EH (cell line): ENCODE data around the gene SUPT3H.
"Not testable (repeated sequence)": the region's sequence is repeated elsewhere in the genome, so short reads cannot be mapped to it uniquely, and the experiment has no call there.

Source experiments
- DNase-seq: peaks from one replicate; pipeline ENCODE4 v3.0.0-alpha.2; 2015; ENCODE audit warnings: low read depth

Gene SUPT3H

DNA sequence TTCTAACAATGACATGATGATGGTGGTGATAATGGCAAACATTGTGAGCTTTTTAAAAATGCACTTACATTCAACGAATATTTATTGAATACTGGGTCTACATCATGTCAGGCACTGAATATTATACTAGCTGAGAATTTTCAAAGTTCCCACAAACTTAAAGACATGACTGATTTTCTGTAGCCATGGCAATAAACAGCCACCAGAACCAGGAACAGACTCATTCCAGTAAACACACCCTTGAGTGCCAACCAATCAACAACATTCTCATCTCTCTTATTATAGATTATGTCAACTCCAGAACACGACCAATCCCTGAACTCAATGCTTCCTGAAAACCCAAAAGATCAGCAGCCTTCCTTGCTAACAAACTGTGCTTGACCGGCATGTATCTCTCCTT lies 262.0 kb downstream of the SUPT3H start:
- peak; percentile 37 for DNase-seq

DNA sequence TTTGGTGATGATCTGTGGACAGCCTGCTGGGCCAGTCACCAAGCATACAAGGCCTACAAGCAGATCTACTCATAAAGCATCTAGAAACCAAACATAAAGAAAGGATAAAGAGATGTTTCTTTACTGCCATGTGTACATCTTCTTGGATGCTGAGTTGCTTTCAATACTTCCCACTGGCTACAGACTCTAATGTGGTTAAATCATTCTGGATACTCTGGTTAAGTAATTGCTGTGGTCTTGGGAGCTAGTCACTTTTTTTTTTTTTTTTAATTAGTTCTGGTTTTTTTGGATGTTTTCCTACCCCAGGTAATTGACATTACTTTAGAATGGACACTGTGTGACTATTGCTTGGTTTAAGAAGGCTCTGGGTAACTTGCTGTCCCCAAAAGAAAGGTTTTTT lies 265.0 kb downstream of the SUPT3H start:
- no peak for DNase-seq

DNA sequence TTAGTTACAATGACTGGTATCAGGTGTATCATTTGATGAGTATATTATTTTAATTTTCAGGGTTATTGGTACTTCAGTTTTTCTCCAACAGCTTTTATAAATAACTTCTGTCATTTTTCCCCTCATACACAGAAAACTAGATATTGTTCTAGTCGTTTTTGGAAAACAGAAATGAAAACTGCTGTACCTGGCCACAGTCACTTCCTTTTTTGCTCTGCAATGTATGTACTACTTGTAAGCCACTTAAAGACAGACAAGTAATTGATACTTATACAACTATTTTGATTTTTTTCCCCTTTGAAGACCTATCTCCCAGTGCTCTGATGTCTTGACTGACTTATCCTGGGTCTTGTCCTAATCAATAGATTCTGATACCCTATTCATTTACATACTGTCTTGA lies 268.2 kb downstream of the SUPT3H start:
- no peak for DNase-seq

DNA sequence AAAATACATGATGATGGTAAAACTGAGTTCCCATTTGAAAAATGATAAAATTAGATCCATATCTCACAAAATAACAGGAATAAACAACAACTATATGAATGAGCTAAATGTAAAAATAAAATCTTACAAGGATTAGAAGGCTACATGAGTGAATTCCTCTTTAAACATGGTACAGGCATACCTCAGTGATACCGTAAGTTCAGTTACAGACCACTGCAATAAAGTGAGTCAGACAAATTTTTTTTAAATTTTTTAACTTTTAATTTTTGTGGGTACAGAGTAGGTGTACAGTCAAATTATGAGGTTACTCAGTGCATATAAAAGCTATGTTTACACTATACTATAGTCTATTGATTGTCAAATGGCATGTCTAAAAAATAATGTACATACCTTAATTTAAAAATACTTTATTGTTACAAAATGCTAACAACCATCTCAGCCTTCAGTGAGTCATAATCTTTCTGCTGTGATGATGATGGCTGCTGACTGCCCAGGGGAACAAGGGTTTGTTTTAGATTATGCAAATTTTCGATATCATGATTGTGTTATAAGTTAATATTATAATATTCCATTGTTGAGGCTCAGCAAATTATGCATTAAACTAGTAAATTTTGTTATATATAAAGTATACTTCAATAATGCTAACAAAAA lies 272.4 kb downstream of the SUPT3H start:
- DNase-seq: peak; percentile 33

DNA sequence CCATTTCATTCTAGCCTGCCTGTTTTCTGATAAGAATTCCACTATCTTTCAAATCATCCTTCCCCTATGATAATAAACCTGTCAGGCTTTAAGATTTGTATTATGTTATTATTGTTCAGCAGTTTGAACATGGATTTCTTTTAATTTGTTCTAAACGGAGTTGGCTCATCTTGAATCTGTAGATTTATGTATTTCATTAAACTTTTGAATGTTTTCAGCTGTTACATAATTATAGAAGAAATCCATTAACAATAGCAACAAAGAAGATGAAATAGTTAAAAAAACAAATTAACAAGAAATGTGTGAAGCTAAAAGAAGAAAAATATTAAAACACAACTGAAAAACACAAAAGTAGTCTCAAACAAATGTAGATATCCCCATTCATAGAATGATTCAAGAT lies 273.3 kb downstream of the SUPT3H start:
- DNase-seq: no peak

DNA sequence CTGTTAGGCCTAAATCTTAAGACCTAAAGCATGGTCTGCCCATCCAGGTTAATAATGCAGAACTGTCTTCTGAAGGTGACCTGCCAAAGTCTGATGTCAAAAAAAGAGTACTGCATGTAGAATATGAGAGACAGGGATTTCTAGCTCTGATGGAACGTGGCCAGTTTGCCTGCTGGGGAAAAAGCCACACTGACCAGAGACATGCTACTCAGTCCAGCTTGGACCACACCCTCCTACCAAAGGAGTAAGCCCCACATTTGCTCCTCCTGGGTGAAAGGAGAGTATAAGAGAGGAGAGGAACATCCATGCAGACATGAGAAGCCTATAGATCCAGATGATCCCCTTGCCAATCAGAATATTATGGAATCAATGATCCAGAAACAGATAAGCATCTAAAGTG lies 279.5 kb downstream of the SUPT3H start:
- no peak for DNase-seq

DNA sequence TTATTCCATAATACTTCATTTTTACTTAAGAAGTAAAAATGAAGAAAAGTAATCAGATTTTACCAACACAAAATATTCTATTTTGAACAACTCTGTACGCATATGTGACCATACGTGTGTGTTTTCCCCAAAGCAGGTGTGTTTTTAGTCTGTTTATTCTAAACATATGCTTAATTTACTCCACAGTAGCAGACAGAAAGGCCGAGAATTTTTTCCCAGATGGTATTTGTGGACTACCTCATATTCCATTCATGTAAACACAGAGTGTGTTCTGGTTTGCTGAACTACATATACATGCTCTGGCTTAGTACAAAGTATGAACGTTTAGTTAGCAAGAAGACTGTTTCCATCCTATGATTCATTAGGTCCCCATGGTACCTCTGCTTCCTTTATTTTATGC lies 282.9 kb downstream of the SUPT3H start:
- no peak for DNase-seq

DNA sequence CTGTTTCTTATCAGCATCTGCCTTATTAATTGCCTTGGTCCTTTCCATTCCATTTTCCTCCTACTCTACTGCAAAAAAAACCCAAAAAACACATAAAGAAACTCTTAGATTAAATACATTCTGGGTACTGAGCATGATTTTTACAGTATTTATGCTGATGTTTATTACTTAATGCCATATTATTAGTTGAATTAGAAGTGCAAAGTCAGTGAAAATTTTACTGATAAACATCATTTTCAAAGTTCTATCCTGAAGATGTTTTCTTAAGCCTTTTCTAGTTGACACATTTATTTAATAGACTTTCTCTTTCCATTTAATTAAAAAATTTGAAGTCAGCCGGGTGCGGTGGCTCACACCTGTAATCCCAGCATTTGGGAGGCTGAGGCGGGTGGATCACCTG lies 285.6 kb downstream of the SUPT3H start:
- DNase-seq: no peak

DNA sequence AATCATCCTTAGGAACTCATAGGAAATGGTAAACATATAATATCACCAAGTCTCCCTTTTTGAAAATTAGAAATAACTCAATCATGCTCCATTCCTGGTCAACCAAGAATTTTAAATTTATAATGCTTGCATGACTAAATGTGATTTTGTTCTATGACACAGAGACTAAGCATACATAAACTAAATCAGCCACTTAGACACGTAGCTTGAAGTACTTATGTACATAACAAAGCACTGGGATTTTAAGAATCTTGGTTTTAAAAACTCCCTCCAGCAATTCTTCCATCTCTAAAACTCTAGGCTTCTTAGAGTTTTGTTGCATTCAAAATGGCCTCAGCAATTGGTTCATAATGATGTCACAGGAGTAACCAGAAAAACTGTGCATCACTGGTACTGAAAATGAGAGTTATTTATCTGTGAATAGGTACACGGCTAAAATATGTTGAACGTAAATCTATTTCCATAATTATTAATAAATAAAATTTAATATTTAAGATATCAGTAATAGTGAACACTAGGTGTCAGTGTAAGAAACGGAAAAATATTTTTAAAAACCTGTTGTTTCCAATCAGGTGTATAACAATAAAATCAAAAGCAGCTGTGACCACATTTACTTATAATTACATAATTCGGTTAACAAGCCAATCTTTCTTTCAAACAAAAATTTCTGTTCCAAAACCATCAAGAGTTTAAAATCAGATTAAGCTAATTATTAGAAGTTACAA lies 291.2 kb downstream of the SUPT3H start:
- no peak for DNase-seq

DNA sequence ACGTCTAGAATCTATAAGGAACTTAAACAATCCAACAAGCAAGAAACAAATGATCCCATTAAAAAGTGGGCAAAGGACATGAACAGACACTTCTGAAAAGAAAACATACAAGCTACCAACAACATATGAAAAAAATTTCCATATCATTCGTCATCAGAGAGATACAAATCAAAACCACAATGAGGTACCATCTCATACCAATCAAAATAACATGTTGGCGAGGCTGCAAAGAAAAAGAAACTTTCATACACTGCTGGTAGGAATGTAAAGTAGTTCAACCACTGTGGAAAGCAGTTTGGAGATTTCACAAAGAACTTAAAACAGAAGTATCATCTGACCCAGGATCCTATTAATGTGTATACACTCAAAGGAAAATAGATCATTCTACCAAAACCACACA lies 293.5 kb downstream of the SUPT3H start:
- peak; percentile 48 for DNase-seq

DNA sequence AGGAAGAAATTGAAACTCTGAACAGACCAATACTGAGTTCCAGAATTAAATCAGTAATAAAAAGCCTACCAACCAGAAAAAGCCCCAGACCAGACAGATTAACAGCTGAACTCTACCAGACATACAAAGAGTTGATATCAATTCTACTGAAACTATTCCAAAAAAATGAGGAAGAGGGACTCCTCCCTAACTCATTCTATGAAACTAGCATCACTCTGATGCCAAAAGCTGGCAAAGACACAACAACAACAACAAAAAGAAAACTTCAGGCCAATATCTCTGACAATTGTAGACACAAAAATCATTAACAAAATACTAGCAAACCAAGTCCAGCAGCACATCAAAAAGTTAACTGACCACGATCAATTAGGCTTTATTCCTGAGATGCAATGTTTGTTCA lies 295.6 kb downstream of the SUPT3H start:
- no peak for DNase-seq

DNA sequence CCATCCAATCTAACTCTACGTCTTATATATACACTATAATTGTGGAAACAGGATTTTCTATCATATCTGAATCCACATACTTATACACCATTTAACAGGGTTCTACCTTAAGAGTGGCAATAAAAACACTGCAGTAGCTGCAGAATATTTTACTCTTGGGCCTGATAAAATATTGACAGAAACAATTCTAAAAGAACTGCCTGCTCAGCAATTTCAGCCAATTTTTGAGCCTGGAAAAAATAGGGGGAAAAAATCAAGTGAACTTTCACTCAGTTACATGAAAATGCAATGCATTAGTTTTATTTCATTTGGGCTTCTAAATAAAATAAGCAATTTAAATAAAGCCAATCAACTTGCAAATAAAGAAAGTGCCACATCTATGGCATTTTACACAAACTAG lies 296.1 kb downstream of the SUPT3H start:
- DNase-seq: no peak

DNA sequence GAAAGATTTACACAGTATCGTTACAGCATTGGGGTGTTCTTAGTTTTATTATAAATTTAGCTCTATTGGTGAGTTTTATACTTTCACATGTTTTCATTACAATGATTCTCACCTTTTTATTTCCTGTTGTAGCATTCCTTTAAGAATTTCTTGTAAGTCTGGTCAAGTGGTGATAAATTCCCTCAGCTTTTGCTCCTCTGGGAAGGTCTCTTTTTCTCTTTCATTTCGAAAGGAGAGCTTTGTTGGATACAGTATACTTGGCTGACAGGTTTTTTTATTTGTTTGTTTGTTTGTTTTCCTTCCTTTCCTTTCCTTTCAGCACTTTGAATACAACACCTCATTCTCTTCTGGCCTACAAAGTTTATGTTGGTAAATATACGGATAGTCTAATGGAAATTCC lies 299.3 kb downstream of the SUPT3H start:
- DNase-seq: no peak

DNA sequence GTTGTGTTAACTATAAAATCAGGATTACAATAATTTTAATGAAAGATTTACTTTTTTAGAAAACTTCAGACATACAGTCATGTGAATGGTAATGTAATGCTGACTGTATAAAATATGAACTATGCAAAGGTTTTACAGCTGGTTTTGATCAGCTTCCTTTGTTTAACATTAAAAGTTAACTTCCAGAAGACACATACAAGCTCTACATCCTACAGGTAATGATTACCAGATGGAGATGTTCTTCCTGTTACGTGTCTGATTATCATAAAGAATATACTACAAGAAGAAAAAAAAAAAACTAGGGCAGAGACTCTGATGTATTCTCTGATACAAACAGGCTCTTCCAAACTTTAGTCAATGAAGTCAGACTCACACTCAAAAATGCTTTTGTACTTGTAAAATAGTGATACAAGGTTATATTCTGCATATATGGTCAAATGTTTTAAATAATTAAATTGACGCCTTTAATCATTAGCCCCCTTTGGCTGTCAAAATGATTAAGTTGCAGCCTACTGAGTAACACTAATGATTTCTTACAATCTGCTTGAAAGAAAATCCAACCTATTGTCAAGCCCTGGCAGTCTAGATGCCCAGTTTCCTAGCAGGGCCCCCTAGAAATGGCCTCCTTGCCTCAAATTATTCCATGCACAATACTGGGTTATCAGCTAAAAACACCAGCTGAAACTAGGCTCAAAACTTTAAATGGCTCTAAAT lies 301.4 kb downstream of the SUPT3H start:
- DNase-seq: peak; percentile 46

DNA sequence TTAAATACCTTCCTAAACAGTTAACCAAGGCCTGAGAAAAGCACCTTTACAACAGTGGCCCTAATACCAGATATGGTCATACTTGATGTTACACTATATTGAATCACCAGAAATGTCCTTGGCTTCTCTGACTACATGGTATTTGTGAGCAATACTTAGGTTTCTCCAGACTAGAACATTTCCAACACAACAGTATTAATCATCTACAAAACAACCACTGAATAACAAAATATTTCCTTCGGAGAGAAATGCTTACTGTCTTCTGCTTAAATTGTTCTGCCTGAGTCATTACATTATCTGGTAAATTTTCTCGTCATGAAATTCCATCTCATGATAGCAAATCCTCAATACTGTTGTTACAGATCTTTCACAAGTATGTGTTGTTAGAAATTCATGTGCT lies 302.5 kb downstream of the SUPT3H start:
- DNase-seq: peak; percentile 91

DNA sequence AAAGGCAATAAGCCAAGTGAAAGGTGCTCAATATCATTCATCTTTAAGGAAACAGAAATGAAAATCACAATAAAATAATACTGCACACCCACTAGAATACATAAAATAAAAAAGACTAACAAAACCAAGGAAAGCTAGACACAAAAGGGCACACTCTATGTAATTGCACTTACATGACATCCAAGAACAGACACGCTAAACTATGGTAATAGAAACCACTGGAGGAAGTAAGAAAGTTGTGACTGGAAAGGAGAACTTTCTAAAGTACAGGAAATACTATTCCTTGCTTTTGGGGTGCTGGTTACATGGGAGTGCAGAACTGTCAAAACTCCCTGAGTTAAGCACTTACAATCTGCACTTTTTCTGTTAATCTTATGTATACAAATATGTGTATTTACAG lies 303.3 kb downstream of the SUPT3H start:
- DNase-seq: no peak

DNA sequence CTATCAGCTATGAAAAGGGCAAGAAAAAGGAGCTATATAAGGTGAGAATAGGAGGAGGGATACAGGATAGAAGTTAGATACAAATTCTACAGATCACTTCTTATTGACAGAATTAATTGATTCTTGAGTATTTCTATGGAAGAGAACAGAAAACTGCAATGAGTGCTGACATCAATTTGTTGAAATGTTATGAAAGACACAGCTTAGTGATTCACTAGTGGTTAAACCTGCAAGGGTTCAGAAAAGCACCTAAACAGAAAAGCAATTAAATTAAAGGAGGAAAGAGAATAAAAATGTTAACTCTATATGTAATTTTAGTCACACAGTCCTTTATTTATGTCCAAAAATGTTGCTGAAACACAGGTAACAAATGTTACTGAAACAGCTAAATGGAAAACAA lies 304.0 kb downstream of the SUPT3H start:
- no peak for DNase-seq

DNA sequence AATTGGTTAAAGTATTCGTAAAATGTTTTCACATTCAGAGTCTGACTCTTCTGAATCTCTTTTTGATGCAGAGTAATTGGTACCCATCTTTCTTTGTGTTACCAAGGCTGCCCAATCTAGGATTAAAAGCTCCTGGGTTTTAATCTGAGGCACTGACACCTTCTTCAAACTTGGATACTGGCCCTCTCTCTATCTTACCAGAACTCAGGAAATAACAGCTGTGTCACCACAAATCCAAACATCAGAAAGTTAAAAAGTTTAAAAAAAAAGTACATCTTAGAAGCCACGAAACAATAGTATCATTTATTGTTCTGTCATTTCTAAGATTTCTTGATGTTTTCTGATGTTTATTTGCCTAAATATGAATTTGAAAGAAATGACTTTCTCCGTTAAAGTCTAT lies 305.1 kb downstream of the SUPT3H start:
- DNase-seq: no peak

DNA sequence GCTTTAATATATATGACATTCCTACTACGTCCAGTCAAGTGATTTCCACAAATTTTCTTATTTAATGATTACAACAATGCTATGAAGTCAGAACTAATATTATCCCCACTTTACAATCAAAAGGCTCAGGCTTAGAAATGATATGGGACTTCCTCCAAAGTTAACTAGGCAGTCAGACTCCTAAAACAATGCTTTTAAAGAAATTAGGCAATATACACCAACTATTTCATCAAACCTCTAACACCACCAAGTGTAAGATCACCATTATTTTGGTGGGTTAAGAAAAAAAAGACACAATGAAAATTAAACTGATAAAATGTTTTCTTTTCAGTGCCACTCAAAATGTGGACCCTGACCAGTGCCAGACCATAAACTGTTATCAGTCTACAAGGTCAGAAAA lies 305.7 kb downstream of the SUPT3H start:
- no peak for DNase-seq

DNA sequence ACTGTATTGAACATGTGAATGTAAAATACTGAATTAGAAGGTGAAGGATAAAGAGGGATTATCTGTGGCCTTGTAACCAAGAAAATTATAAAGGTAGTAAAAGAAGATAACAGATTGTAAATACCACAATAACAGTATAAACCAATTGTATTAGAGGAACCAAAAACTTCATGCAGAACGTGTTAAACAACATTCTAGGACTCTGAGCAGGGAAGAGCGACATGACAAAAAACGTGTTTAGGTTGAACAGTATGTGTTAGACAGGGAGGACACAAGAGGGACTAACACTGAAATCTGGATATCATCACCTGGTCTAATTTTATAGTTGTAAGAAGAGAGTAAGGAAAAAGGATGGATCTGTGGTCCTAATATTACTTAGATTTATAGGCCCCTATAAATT lies 308.6 kb downstream of the SUPT3H start:
- no peak for DNase-seq

DNA sequence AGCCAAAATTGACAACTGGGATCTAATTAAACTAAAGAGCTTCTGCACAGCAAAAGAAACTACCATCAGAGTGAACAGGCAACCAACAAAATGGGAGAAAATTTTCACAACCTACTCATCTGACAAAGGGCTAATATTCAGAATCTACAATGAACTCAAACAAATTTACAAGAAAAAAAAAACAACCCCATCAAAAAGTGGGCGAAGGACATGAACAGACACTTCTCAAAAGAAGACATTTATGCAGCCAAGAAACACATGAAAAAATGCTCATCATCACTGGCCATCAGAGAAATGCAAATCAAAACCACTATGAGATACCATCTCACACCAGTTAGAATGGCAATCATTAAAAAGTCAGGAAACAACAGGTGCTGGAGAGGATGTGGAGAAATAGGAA lies 310.3 kb downstream of the SUPT3H start:
- not testable (repeated sequence) for DNase-seq

DNA sequence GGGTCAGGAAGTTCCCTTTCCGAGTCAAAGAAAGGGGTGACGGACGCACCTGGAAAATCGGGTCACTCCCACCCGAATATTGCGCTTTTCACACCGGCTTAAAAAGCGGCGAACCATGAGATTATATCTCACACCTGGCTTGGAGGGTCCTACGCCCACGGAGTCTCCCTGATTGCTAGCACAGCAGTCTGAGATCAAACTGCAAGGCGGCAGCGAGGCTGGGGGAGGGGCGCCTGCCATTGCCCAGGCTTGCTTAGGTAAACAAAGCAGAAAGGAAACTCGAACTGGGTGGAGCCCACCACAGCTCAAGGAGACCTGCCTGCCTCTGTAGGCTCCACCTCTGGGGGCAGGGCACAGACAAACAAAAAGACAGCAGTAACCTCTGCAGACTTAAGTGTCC lies 315.1 kb downstream of the SUPT3H start:
- DNase-seq: not testable (repeated sequence)

DNA sequence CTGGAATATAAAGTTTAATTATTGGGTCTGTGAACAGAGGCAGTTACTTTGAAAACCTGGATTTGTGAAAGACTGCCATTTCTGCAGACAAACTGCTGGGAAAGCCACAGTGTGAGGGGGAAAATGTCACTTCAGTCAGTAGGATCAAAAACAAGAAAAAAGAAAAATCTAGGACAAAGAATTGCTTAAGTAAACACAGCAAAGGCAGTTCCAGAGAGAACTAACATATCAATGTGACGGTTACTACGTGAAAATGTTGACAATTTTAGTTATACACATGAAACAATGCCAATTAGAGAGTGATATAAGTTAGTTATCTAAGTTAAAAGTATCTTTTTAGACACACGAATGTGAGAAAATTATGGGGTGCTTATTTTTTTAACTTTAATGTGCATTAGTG lies 320.0 kb downstream of the SUPT3H start:
- no peak for DNase-seq
